Mucosa of gallbladder (tissue), 1 donor: ENCODE measurements around the gene PALM2AKAP2. TPM values are rescaled to one million over a fixed set of nuclear protein-coding genes. Genes with fewer than 3 reads are reported as not detected.

Source experiments
- DNase-seq: peaks from one replicate; pipeline ENCODE4 v3.0.0-alpha.2; 2020; ENCODE audit warnings: low spot score
- total RNA-seq: library from RNA; stranded (reverse); gene quantifications from one replicate; pipeline ENCODE4 v1.2.1, GENCODE V29; 2021
- donor health status: DM: no; HTN: no; CAD: no.

Gene PALM2AKAP2
- total RNA-seq, result 10.1 TPM

DNA sequence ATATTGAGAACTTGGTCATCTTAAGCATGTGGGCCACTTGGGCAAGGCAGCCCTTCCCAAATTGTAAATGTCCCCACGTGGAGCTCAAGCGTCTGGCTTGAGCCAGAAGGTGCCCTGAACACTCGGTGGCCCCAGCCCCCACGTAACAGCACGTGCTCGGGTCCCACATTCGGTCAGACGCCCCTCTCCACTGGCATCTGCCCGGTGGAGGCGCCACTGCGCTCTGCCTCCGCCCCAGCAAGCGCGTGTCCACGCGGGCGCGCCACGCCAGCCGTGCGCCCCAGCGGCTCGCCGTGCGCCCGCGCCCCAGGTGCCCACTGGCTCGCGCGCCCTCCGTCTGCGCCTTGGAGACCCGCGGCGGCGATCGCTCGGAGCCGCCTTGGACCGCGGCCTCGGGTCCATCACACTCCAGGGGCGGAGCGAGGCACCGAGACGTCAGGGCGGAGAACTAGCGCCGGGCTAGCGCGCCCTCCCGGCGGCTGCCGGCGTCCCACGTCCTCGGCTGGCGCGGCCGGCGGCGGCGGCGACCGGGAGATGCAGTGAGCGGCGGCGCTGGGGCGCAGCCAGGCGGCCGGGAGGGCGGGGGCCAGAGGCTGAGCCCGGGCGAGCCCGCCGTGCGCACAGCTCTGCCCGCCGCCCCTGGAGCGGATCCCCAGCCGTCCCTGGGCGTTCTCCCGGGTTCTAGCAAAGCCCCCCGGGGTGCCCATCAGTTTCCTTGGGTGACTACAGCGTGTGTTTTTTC is at the start of gene PALM2AKAP2:
PALM2AKAP2 (plus strand) TSS at position 488 of the 742 bp plus-strand sequence. CDS start 291 bp downstream, outside the sequence.
- DNase-seq, result peak; percentile 22

DNA sequence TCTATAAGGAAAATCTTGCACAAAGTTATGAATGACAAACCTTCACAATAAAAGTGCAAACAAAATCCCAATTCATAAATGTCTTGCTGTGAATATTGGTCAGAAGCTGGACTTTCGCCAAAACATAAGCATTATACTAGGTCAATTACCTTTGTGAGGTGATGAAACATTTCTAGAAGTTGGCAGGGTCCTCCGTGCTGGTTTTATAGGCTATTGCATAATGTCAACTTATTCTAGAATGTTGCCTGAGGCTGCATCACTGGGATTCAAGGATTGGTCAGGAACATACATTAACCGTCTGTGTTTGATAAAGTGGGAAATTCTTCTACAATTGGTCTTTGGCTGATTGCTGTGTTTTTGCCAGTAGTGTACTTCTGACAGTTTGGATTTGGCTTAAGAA is 49.8 kb upstream of the PALM2AKAP2 start:
- peak; percentile 26 for DNase-seq

DNA sequence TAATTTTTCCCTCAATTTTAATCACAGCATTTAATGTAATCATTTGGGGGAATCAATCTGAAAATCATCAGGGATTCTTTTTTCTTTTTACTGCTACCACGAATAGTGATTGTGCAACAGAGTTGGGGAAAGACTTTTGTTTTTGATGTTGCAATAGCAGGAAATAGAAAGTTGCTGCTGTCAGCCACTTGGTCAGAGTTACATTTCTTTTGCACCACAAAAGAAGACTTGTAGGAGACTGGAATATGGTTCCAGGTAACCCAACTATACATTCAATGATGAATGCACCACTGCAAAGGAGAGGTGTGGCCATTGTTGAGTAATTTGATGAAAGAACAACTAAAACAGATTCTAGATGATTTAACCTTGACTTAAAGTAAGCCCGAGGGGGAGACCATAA is 46.3 kb upstream of the PALM2AKAP2 start:
- DNase-seq, result no peak

DNA sequence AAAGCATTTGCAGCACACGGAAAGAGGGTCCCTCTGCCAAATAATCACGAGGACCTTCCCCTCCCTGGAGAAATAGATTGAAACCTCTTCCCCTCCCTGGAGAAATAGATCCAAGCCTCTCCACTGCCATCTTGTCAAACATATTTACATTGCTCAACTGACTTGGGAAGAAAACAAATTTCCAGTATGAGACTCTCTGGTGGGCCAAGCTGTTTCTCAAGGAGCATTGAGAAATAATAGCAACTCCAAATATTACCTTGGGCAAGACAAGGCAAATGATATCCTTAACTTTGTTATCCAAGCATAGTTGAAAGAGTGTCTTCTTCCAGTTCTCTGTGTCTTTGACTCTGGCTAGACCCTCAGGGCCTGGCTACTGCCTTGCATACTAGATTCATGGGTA is 45.2 kb upstream of the PALM2AKAP2 start:
- DNase-seq, result no peak

DNA sequence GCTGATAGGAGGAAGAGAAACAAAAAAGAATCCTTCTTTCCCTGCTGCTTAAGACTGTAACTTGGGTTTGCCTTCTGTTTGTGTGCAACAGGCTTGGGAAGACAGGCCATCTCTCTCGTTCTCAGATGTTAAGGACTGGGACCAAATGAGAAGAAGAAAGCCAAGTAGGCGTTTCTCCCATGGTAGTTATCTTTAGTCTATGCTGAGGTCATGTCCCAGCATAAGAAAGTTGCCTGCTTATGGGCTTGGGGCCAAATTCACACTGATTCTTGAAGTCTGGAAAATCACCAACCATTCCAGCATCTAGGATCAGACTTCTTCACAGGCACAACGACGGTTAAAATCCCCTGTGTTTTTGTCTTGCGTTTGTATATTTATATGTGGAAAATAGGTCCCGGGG is 44.2 kb upstream of the PALM2AKAP2 start:
- no peak for DNase-seq

DNA sequence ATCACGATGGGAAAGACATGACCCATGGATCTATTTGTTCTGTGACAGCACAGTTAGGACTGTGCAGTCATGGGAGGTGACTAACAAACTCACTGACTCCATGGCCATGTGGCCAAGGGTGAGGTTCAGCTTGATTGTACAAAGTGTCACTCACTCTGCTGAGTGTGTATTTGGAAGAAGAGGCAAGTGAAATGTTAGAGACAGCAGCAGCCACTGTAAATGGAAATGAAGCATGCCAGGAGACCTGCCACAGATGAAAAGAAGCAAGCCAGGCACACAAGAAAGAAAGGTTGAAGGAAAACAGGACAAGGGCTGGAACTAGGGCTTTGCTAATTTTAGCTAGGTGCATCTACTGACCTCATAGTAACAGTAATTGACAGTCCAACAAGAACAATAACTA is 42.7 kb upstream of the PALM2AKAP2 start:
- no peak for DNase-seq

DNA sequence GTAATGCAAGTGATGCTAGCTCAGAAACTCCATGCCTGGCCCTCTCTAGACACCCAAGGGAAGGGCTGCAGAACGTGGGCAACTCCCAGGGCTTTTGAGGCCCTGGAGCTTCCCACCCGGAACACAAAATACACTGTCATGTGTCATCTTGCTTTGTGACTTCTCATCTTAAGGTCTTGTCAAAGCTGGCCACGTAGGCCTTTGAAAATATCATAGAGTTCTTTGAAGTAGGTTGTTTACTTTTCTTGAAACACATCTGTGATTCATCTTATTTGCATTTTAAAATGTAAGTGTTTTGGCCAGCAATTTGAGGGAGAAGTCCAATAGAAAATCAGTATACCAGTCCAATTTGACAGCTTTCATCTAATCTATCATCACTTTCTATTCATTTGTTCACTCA is 40.2 kb upstream of the PALM2AKAP2 start:
- no peak for DNase-seq

DNA sequence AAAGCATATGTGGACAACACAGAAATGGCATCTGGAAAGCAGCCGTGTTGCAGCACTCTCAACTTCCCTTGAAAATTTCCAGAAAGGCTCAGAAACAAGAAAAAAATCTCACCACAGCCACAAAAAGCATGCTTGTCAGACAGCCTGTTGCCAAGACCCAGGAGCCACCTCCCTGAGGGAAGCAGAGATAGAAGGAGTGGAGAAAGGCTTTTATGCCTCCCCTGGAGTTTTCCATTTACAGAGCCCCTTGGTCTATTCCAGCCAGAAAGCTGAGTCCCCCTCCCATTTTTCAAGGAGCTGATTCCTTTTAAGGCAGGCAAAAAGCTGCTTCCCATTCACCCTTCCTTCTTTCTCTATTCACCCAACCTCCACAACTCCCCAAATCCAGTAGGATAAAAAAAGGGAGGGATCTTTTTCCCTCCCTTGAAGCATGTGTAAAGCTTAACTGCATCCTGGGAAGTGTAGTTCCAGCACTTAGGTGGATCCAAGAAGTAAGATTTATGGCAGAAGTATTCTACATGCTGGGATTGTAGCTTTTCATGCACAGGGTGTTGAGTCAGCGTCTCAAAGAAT is 37.1 kb upstream of the PALM2AKAP2 start:
- DNase-seq, result no peak

DNA sequence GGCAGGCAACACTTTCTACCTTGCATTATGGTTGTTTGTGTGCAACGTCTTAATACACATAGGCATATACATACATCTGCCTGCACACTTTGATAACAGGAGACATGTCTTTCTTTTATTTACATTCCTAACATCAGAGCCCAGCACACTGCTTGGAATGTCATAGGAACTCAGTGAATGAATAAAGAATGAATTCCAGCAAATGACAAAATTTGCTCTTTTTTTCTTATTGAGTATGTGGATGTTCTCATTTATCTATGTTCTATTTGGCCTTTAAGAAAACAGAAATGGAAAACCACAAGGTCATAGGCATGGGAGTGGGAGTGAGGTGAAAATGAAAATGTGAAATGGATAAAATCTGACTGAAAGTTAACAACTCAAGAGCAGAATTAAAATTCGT is 36.3 kb upstream of the PALM2AKAP2 start:
- DNase-seq, result no peak

DNA sequence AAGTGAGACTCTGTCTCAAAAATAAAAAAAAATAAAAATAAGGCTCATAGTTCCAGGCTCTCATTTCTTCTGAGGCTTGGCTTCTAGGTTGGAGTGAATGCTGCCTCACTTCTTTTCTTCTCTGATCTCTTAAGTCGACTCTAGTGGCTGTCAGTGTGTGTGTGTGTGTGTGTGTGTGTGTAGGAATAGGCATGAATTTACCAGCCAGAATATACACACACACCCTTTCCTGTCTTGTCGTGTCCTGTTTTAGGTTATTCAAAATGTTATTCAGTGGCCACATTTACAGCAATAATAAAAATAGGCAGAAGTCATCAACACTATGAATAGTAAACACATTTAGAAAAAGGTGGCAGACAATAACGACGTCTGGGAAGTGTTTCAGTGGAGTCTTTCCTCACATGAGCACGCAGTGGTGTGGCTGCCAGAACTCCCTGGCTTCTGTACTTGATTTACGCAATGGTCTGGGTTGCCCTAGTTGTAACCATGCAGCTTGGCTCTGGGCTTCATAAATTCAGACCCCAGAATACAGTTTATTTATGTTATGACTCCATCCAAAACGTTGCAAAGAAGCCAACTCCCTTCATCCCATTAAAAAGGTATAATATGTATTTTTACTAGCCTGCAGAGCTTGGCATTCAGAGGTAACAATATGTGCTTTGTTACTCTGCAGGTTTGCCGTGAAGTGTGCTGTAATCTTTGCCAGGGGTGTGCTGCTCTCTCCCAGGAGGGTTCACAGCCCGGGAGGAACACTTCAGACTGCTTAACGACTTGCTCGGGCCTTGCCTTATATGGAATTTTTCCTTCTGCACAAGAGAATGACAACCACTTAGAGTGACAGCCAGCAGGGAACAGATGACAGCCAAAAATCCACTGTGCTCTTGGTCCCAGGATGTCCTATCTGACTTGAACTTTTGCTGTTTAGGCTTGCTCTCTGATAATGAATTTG is 34.4 kb upstream of the PALM2AKAP2 start:
- DNase-seq, result peak; percentile 40

DNA sequence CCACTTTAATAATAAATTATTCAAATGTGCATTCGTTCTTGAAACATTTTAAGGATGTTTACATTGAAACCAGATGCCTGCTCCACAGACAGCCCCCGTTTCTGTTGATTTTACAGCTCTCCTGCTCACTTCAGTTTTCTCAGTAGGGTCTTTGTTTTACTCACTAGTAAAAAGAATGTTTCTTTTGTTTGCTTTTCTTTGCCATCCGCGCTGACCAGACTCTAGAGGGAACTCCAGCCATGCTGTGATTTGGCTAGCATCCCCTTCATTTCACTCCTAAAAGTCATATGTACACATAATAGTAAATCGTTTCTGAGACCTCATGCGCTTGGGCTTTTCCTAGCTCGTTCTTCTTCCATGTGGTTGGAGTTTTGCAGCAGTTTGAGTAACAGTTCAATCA is 28.7 kb upstream of the PALM2AKAP2 start:
- DNase-seq, result no peak

DNA sequence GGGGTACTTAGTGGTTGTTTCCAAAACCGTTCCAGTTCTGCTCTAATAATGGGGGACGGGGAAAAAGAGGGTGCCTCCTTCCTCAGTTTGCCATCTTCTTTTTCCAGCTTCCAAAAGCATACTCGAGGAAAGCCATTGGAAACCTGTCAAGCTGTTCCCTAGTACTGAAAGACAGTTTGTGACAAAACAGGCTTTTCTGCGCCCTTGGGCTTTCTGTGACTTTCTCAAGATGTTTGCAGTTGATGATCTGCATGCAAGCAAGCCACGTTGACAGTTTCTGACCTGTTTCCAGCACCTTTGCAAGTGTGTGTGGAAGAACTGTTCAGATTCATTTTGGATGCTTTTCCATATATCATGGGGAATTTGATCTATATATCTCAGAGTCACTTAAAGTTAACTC is 26.7 kb upstream of the PALM2AKAP2 start:
- DNase-seq, result no peak

DNA sequence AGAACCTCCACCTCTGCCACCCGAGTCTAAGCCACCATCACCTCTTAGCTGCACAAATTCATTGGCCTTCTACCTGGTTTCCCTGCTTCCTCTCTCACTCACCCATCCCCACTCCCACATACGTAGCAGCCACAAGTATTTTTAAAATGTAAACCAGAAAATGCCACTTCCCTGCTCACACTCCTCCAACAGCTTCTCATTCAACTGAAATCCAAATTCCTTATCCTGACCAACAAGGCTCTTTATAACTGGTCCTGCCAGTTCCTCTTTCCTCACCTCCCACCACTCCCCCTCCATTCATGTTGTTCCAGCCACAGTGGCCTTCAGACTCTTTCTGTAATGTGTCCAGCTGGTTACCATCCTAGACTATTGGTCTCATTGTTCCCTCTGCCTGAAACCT is 25.0 kb upstream of the PALM2AKAP2 start:
- no peak for DNase-seq

DNA sequence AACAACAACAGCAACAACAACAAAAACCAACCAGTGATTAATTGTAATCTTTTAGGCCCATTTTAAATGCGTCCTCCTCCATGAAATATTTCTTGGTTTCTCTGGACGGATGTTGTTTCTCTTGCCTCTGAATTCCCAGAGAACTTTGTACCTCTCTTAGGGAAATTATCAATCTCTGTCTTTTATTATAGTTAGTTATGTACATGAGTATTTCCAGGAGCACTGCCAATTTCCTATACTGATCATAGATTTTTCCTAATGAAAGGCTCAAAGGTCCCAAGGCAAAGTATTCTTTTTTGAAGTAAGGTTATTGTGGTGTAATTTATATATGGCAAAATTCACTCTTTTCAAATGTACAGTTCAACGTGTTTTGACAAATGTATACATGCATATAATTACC is 20.4 kb upstream of the PALM2AKAP2 start:
- DNase-seq, result no peak

DNA sequence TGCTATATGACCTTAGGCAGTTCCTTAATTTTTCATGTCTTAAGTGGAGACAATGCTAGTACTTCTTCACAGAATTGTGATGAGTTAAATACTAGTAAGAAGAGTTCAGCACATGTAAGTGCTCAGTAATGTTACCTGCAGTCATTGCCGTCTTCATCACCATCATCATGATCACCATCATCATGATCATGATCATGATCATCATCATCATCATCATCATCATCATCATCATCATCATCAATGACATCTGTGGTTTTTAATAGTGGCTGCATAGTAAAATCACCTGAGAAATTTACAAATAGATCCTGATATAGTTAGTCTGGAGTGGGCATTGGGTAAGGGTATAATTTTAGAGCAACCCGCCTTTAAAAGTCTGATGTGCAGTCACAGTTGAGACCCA is 14.7 kb upstream of the PALM2AKAP2 start:
- no peak for DNase-seq

DNA sequence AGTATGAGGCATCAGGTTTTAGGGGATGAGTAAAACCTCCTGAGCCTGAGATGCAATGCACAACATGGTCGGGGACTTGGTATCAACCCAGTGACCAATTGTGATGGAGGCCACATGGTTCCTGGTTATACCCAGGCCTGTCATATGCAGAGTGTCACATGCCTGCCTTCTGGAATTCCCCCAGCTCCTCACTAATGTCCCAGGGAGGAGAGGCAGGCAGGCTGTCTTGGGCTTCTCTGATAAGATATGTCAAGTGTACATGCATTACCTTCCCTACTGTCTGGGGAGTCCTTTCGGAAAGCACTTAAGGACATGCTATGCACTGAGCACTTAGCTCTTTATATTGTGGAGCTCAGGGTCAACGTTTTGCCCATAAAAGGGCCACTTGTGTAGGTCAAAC is 14.2 kb upstream of the PALM2AKAP2 start:
- DNase-seq, result no peak

DNA sequence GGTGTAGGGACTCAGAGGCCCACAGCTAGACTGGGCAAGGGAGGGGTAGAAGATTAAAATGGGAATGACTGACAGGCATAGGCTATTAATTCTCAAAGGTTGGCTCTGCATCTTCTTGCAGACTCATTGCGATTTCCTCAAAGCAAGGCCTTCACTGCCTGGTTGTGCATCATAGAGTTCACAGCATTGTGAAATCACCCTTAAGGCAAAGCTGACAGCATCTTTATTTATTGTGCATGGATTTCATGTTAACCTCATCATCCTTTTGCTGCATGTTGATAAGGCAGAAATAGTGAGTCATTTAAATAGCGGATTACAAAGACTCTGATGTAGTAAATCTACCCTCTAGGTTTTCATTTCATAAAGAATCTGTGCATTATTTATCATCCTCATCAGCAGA is 13.6 kb upstream of the PALM2AKAP2 start:
- DNase-seq, result no peak

DNA sequence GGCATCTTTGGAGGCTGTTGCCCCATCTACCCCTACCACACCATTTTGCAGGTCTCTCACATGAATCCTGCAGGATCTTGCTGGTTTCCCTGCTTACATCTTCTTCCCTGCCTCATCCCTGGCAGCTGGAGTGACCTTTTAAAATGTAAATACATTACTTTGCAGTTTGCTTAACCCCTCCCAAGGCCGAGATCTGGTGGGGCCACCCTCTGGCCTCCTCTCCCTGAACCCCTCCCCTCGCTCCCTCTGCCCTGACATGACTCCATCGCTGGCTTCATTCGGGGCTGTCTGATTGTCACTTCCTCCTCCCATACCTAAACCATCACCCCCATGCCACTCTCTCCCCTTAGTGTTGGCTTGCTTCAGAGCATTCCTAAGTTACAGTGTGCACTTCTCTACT is 12.6 kb upstream of the PALM2AKAP2 start:
- DNase-seq, result no peak

DNA sequence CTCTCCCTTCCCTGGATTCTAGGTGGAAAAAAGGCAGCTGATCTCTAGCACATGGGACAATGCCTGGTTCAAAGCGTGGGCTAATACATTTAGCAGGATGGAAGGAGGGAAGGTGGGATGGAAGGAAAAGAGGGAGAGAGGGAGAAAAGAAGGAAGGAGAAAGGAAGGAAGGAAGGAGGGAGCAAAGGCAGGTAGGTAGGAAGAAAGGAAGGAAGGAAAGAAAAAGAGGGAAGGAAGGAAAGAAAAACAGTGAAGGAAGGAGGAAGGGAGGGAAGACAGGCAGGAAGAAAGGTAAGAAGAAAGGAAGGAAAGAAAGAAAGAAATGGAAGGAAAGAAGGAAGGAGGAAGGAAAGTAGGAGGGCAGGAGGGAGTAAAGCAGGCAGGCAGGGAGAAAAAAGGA is 12.2 kb upstream of the PALM2AKAP2 start:
- no peak for DNase-seq

DNA sequence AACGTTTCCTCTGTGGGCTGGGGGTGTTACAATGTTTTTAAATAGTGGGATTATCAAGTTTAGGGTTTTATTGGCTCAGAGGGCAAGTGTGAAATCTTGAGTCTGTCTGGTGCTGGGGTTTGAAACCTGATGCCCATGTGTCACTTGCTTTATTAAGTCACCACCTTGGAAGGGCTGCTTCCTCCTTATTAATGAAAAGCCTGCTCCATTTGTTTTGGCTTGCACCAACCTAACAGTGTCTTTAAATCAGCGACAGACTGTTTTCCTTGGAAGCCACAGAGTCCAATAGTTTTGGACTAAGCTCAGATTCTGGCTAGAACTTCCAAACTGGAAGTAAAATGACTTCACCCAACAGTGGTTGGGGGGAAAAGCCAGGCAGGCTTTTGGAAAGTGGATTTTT is 10.7 kb upstream of the PALM2AKAP2 start:
- no peak for DNase-seq

DNA sequence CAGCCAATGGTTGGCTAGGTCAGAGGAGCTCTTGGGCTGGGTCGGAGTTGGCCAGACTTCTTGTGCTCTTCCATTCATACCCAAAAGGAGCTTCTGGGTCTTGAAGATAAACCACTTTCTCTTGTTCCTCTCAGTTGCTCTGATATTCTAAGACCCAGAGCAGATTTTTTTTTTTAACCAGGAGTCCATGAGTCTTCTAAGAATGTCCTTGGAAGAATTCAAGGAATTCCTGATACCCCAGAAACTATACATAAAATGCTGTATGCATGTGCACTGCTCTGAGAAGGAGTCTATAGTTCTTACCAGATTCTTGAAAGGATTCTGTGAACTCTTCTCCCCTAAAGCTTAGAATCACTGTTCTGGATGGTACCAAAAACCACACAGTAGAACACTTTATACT is 9.9 kb upstream of the PALM2AKAP2 start:
- DNase-seq, result no peak

DNA sequence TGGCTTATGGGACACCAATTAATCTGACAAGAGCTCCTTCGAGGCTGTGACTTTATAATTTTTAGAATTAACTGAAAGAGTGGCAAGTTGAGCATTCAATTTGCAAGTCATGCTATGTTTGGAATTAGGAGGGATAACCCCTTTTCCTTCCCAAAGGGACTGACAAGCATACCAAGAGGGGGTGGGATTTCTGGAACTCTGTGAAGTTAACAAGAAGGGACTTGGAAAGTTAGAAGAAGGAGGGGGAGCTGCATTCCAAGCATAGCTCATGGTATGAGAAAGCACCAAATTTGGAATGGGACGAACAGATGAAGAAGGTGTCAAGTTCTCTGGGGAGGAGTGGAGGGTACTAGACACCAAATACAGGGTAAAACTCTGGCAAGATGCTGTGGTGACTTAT is 8.9 kb upstream of the PALM2AKAP2 start:
- no peak for DNase-seq
